ENCODE measurements around the gene CHST9. TPM values are rescaled to one million over a fixed set of nuclear protein-coding genes. Genes with fewer than 3 reads are reported as not detected.

Gene CHST9, protein sequence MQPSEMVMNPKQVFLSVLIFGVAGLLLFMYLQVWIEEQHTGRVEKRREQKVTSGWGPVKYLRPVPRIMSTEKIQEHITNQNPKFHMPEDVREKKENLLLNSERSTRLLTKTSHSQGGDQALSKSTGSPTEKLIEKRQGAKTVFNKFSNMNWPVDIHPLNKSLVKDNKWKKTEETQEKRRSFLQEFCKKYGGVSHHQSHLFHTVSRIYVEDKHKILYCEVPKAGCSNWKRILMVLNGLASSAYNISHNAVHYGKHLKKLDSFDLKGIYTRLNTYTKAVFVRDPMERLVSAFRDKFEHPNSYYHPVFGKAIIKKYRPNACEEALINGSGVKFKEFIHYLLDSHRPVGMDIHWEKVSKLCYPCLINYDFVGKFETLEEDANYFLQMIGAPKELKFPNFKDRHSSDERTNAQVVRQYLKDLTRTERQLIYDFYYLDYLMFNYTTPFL
- total RNA-seq (2014; rRNA removed; shearing (Covaris generic)) = 0.05 and 0.19 TPM in 2 replicates

GRCh38 chr18:27185025-27185763 is at the start of gene CHST9:
CHST9 (minus strand) TSS chr18:27185308; CDS start chr18:27142809, 42,499 bp downstream.

DNA sequence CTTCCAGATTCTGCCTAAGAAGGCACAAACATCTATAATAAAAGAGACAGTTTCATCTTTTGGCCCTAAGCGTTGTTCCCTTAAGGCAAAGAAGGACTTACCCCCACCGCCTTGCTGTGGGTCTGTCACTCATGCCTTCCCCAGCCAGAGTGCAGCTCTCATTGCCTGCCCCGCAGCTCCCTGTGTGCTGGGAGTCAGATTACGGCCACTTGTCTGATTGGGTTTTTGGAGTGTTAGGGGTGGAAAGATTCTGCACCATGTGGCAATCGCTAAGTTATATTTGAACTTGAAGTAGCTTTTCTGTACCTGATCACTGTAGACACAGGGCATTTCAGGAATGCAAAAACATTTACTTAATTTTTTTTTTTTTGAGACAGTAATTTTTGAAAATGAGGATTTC is 319.6 kb downstream of the CHST9 start, which contains the start of gene AQP4:
Gene AQP4, minus strand, starts transcription at position 151 of the 400 bp plus-strand sequence. Its CDS starts 18 bp downstream, at position 133.

Measured in A375 (cell line).